SK-N-SH (cell line): ENCODE measurements around the gene ZNF608. TPM values are rescaled to one million over a fixed set of nuclear protein-coding genes. Genes with fewer than 3 reads are reported as not detected.

Experiments
- CTCF ChIA-PET: fragments of 300-600, 350-600 bp; formaldehyde crosslinking; extraction: SDS; loops from one replicate; lab custom pipeline; 2021; lab: Yijun Ruan, JAX
- POLR2A ChIA-PET: fragments of 350-600 bp; sonication (Branson Sonifier 250); formaldehyde crosslinking; extraction: SDS; loops from one replicate; lab custom pipeline; 2020; ENCODE audit warnings: antibody characterized with exemption, inconsistent platforms; lab: Yijun Ruan, JAX
- DNase-seq: peaks from one replicate; pipeline ENCODE4 v3.0.0; 2012
- H2AFZ ChIP-seq: fragments of 200-600 bp; sonication (generic); 2 replicates; pipeline ENCODE4 v1.8.1; 2016; ENCODE audit warnings: antibody characterized with exemption, mild to moderate bottlenecking, low read depth
- H3F3A ChIP-seq: fragments of 200-600 bp; sonication (generic); replicated peaks from 2 replicates; pipeline ENCODE3; 2016; ENCODE audit warnings: antibody characterized with exemption, mild to moderate bottlenecking; ENCODE audit not compliant: insufficient read depth
- H3K27ac ChIP-seq, 2 experiments: fragments of 200-500 bp in 1 of 2; fragments of 200-600 bp in 1 of 2; sonication (Bioruptor generic) in 1 of 2; sonication (generic), shearing (Covaris generic) in 1 of 2; 2 replicates each; pipeline versions ENCODE4 v1.5.1 to v1.6.1; 2014 to 2016; ENCODE audit warnings: low read depth in 2 of 2, inconsistent platforms in 1 of 2, low read length in 1 of 2, mild to moderate bottlenecking in 1 of 2, mixed read lengths in 1 of 2
- H3K27me3 ChIP-seq: fragments of 200-600 bp; sonication (generic), shearing (Covaris generic); 2 replicates; pipeline ENCODE4 v1.6.1; 2016; ENCODE audit warnings: mixed run types; ENCODE audit not compliant: insufficient read depth
- H3K36me3 ChIP-seq, 2 experiments: fragments of 200-500 bp in 1 of 2; fragments of 200-600 bp in 1 of 2; sonication (Bioruptor generic) in 1 of 2; sonication (generic) in 1 of 2; replicated peaks in 1 of 2; 2 replicates each; pipeline versions ENCODE3 to v1.5.1; 2014 to 2016; ENCODE audit warnings: low read length in 1 of 2, mild to moderate bottlenecking in 1 of 2; ENCODE audit not compliant: insufficient read depth in 2 of 2, control insufficient read depth in 1 of 2
- H3K4me1 ChIP-seq, 2 experiments: fragments of 200-500 bp in 1 of 2; fragments of 200-600 bp in 1 of 2; sonication (Bioruptor generic) in 1 of 2; sonication (generic), shearing (Covaris generic) in 1 of 2; 2 replicates each; pipeline versions ENCODE4 v1.5.1 to v1.6.1; 2014 to 2016; ENCODE audit warnings: low read depth in 1 of 2, low read length in 1 of 2, mixed run types in 1 of 2; ENCODE audit not compliant: insufficient read depth in 2 of 2, control insufficient read depth in 1 of 2
- H3K4me2 ChIP-seq: fragments of 200-600 bp; sonication (generic), shearing (Covaris generic); 2 replicates; pipeline ENCODE4 v1.6.1; 2017; ENCODE audit warnings: mixed run types
- H3K4me3 ChIP-seq, 2 experiments: fragments of 200-500 bp in 1 of 2; fragments of 200-600 bp in 1 of 2; sonication (Bioruptor generic) in 1 of 2; sonication (generic), shearing (Covaris generic) in 1 of 2; 2 replicates each; pipeline versions ENCODE4 v1.5.1 to v1.8.1; 2014 to 2016; ENCODE audit warnings: low read depth in 2 of 2, inconsistent platforms in 1 of 2, low read length in 1 of 2, mild to moderate bottlenecking in 1 of 2, mixed read lengths in 1 of 2, moderate library complexity in 1 of 2
- H3K79me2 ChIP-seq: fragments of 200-600 bp; sonication (generic); 2 replicates; pipeline ENCODE4 v1.8.1; 2017; ENCODE audit warnings: mild to moderate bottlenecking; ENCODE audit not compliant: insufficient read depth
- H3K9ac ChIP-seq: fragments of 200-600 bp; sonication (generic); 2 replicates; pipeline ENCODE4 v1.6.1; 2017; ENCODE audit warnings: mixed run types
- H3K9me2 ChIP-seq: fragments of 200-600 bp; sonication (generic); 2 replicates; pipeline ENCODE4 v1.6.1; 2017; ENCODE audit warnings: mixed run types
- H3K9me3 ChIP-seq: fragments of 200-600 bp; sonication (generic); 2 replicates; pipeline ENCODE4 v1.6.1; 2017; ENCODE audit warnings: mixed run types, mild to moderate bottlenecking, moderate library complexity
- H4K20me1 ChIP-seq: fragments of 200-600 bp; sonication (generic); 2 replicates; pipeline ENCODE4 v1.6.1; 2017; ENCODE audit warnings: mild to moderate bottlenecking, mixed run types; ENCODE audit not compliant: insufficient read depth
- EP300 ChIP-seq, 2 experiments: IDR thresholded peaks; 2 replicates each; pipeline versions ENCODE4 v1.4.0 to v1.6.1; 2012; ENCODE audit warnings: borderline replicate concordance in 1 of 2, low read depth in 1 of 2, low read length in 1 of 2
- MXI1 ChIP-seq: IDR thresholded peaks from 2 replicates; pipeline ENCODE4 v1.6.1; 2012; ENCODE audit warnings: mild to moderate bottlenecking, low read depth, low read length, improper control_type of control experiment
- POLR2AphosphoS5 ChIP-seq: IDR thresholded peaks from 2 replicates; pipeline ENCODE4 v1.6.1; 2012; ENCODE audit warnings: low read depth, low read length
- RAD21 ChIP-seq: IDR thresholded peaks from 2 replicates; pipeline ENCODE4 v1.6.1; 2012; ENCODE audit warnings: mild to moderate bottlenecking, low read length
- RCOR1 ChIP-seq: fragments of 150-350 bp; IDR thresholded peaks from 2 replicates; pipeline ENCODE4 v1.6.1; 2017; ENCODE audit warnings: antibody characterized with exemption, low read length
- RFX5 ChIP-seq: IDR thresholded peaks from 2 replicates; pipeline ENCODE4 v1.6.1; 2012; ENCODE audit warnings: mild to moderate bottlenecking, improper control_type of control experiment, low read length
- SIN3A ChIP-seq: IDR thresholded peaks from 2 replicates; pipeline ENCODE4 v1.6.1; 2012; ENCODE audit warnings: low read depth, mild to moderate bottlenecking, low read length, moderate library complexity, borderline replicate concordance
- SMC3 ChIP-seq: IDR thresholded peaks from 2 replicates; pipeline ENCODE4 v1.6.1; 2012; ENCODE audit warnings: low read depth, low read length, improper control_type of control experiment
- TCF12 ChIP-seq: IDR thresholded peaks from 2 replicates; pipeline ENCODE4 v1.4.0; 2012
- TEAD4 ChIP-seq: IDR thresholded peaks from 2 replicates; pipeline ENCODE4 v1.4.0; 2012; ENCODE audit warnings: mild to moderate bottlenecking, borderline replicate concordance; ENCODE audit not compliant: insufficient read depth
- YY1 ChIP-seq: IDR thresholded peaks from 2 replicates; pipeline ENCODE4 v1.4.0; 2012; ENCODE audit warnings: low read depth, mild to moderate bottlenecking
- WGBS: methylation state at CpG from one replicate; pipeline ENCODE4 v1.1.6; 2017; ENCODE audit warnings: low lambda C conversion rate; 5-methylcytosine and 5-hydroxymethylcytosine counted together
- polyA plus RNA-seq, 3 experiments: library from polyadenylated mRNA; depleted of rRNA; stranded (reverse); fragments of >200 nt; gene quantifications; 2 replicates each; pipeline ENCODE4 v1.2.3, GENCODE V29; 2012
- TF ChIP-seq, protein P1 (sequence below): fragments of 200-600 bp; sonication (generic); IDR thresholded peaks from 2 replicates; pipeline ENCODE4 v1.6.1; 2017; ENCODE audit warnings: antibody characterized with exemption, mild to moderate bottlenecking, moderate library complexity
- TF ChIP-seq, protein P2 (sequence below): IDR thresholded peaks from 2 replicates; pipeline ENCODE4; 2012
- TF ChIP-seq, protein P3 (sequence below): fragments of 150-350 bp; IDR thresholded peaks from 2 replicates; pipeline ENCODE4 v1.6.1; 2017; ENCODE audit warnings: antibody characterized with exemption, low read length, low read depth, borderline replicate concordance
- TF ChIP-seq, protein P4 (sequence below): IDR thresholded peaks from 2 replicates; pipeline ENCODE4 v1.4.0; 2012; ENCODE audit warnings: low read depth, borderline replicate concordance
- TF ChIP-seq, protein P5 (sequence below): IDR thresholded peaks from 2 replicates; pipeline ENCODE4 v1.4.0; 2012; ENCODE audit warnings: low read depth, borderline replicate concordance

ZNF608 gene
- polyA plus RNA-seq, 1 of the 3 experiments (the other 2 are of a cell fraction), result 4.9 TPM

DNA sequence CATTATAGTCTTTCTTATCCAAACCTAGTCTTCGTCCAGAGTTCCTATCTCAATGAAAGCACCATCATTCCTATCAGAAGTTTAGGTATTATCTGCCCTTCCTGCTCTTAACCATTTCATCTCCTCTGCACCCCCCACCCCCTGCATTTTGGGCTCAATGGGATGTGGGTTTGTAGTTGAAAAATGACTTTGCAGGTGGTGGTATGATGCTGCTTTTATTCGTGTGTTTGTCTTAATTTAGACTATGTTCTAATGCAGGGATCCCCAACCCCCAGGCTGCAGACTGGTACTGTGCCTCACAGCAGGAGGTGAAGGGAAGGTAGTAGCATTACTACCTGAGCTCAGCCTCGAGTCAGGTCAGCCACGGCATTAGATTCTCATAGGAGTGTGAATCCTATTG, 49.4 kb upstream of the ZNF608 start:
- Histone ChIP-seq H3K36me3 (no peaks in the 10 kb centered on the region), H3K4me1 (no peaks in the 10 kb centered on the region), H4K20me1 (no peaks in the 10 kb centered on the region), H3K79me2 (no peaks in the 10 kb centered on the region), H3K9me2 (no peaks in the 10 kb centered on the region), H3K4me2 (no peak overlapping the region), H3K9me3 (no peaks in the 10 kb centered on the region), H3K4me3 (no peak overlapping the region), H3K9ac (no peak overlapping the region), H3K27me3 (no peaks in the 10 kb centered on the region), H3F3A (peaks cover 2% of the 10 kb centered on the region), H2AFZ (no peak overlapping the region), H3K27ac (no peak overlapping the region)
- no peak for DNase-seq
- POLR2A ChIA-PET, result no interaction called here
- TF ChIP-seq, protein P1, sequence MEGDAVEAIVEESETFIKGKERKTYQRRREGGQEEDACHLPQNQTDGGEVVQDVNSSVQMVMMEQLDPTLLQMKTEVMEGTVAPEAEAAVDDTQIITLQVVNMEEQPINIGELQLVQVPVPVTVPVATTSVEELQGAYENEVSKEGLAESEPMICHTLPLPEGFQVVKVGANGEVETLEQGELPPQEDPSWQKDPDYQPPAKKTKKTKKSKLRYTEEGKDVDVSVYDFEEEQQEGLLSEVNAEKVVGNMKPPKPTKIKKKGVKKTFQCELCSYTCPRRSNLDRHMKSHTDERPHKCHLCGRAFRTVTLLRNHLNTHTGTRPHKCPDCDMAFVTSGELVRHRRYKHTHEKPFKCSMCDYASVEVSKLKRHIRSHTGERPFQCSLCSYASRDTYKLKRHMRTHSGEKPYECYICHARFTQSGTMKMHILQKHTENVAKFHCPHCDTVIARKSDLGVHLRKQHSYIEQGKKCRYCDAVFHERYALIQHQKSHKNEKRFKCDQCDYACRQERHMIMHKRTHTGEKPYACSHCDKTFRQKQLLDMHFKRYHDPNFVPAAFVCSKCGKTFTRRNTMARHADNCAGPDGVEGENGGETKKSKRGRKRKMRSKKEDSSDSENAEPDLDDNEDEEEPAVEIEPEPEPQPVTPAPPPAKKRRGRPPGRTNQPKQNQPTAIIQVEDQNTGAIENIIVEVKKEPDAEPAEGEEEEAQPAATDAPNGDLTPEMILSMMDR, result no peak
- TF ChIP-seq EP300 (IDR thresholded peaks at IDR 0.05; ENCODE audit: borderline replicate concordance in 1 of 2, low read depth in 1 of 2, low read length in 1 of 2), result no peak
- TF ChIP-seq SIN3A, result no peak
- TF ChIP-seq, protein P2, sequence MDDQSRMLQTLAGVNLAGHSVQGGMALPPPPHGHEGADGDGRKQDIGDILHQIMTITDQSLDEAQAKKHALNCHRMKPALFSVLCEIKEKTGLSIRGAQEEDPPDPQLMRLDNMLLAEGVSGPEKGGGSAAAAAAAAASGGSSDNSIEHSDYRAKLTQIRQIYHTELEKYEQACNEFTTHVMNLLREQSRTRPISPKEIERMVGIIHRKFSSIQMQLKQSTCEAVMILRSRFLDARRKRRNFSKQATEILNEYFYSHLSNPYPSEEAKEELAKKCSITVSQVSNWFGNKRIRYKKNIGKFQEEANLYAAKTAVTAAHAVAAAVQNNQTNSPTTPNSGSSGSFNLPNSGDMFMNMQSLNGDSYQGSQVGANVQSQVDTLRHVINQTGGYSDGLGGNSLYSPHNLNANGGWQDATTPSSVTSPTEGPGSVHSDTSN, result no peak
- TF ChIP-seq POLR2AphosphoS5, result no peak
- TF ChIP-seq, protein P3, sequence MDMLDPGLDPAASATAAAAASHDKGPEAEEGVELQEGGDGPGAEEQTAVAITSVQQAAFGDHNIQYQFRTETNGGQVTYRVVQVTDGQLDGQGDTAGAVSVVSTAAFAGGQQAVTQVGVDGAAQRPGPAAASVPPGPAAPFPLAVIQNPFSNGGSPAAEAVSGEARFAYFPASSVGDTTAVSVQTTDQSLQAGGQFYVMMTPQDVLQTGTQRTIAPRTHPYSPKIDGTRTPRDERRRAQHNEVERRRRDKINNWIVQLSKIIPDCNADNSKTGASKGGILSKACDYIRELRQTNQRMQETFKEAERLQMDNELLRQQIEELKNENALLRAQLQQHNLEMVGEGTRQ, result no peak
- TF ChIP-seq SMC3, result no peak
- TF ChIP-seq, protein P4, sequence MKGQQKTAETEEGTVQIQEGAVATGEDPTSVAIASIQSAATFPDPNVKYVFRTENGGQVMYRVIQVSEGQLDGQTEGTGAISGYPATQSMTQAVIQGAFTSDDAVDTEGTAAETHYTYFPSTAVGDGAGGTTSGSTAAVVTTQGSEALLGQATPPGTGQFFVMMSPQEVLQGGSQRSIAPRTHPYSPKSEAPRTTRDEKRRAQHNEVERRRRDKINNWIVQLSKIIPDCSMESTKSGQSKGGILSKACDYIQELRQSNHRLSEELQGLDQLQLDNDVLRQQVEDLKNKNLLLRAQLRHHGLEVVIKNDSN, result no peak
- TF ChIP-seq TEAD4, result no peak
- no peak for TF ChIP-seq MXI1
- no peak for TF ChIP-seq RFX5
- no peak for TF ChIP-seq RCOR1
- no peak for TF ChIP-seq RAD21
- TF ChIP-seq TCF12, result no peak
- TF ChIP-seq, protein P5, sequence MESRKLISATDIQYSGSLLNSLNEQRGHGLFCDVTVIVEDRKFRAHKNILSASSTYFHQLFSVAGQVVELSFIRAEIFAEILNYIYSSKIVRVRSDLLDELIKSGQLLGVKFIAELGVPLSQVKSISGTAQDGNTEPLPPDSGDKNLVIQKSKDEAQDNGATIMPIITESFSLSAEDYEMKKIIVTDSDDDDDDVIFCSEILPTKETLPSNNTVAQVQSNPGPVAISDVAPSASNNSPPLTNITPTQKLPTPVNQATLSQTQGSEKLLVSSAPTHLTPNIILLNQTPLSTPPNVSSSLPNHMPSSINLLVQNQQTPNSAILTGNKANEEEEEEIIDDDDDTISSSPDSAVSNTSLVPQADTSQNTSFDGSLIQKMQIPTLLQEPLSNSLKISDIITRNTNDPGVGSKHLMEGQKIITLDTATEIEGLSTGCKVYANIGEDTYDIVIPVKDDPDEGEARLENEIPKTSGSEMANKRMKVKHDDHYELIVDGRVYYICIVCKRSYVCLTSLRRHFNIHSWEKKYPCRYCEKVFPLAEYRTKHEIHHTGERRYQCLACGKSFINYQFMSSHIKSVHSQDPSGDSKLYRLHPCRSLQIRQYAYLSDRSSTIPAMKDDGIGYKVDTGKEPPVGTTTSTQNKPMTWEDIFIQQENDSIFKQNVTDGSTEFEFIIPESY, result no peak
- no peak for TF ChIP-seq YY1
- CTCF ChIA-PET, result no interaction called here
- WGBS, result 80% methylated on average over 4 of the region's 4 CpGs
